DND-41 (cell line): ENCODE measurements around the gene PLD6.

Source experiments
- ATAC-seq: fragments of 200-7000 bp; cut with Tn5 transposase; 3 replicates; pipeline ENCODE4 v1.9.1; 2021; ENCODE audit warnings: low read depth; ENCODE audit not compliant: insufficient read depth
- DNase-seq: peaks from one replicate; pipeline ENCODE4 v3.0.0-alpha.2; 2020
- H2AFZ ChIP-seq: 2 replicates; pipeline ENCODE4 v1.6.0; 2012; ENCODE audit warnings: low read depth, low read length
- H3K27ac ChIP-seq: 2 replicates; pipeline ENCODE4 v1.5.1; 2012; ENCODE audit warnings: low read length, inconsistent platforms
- H3K27me3 ChIP-seq: fragments of 200-600 bp; sonication (generic); 2 replicates; pipeline ENCODE4 v1.6.0; 2012; ENCODE audit warnings: low read length, mild to moderate bottlenecking, inconsistent platforms; ENCODE audit not compliant: insufficient read depth, poor library complexity
- H3K36me3 ChIP-seq: 2 replicates; pipeline ENCODE4 v1.5.1; 2012; ENCODE audit warnings: low read length, inconsistent platforms; ENCODE audit not compliant: insufficient read depth
- H3K4me1 ChIP-seq: 2 replicates; pipeline ENCODE4 v1.5.1; 2012; ENCODE audit warnings: mild to moderate bottlenecking, low read length; ENCODE audit not compliant: insufficient read depth
- H3K4me2 ChIP-seq: 2 replicates; pipeline ENCODE4 v1.6.0; 2012; ENCODE audit warnings: mild to moderate bottlenecking, moderate library complexity, low read length, inconsistent platforms; ENCODE audit not compliant: insufficient read depth
- H3K4me3 ChIP-seq, 2 experiments: fragments of 200-600 bp in 1 of 2; shearing (Covaris generic) in 1 of 2; 2 replicates each; pipeline ENCODE4 v1.5.1; 2012 to 2016; ENCODE audit warnings: inconsistent platforms in 2 of 2, low read length in 2 of 2, mild to moderate bottlenecking in 2 of 2, low read depth in 1 of 2, moderate library complexity in 1 of 2
- H3K79me2 ChIP-seq: 2 replicates; pipeline ENCODE4 v1.6.0; 2012; ENCODE audit warnings: low read length, inconsistent platforms; ENCODE audit not compliant: insufficient read depth
- H3K9ac ChIP-seq: 2 replicates; pipeline ENCODE4 v1.6.0; 2012; ENCODE audit warnings: low read depth, mild to moderate bottlenecking, inconsistent platforms, low read length, moderate library complexity
- H3K9me3 ChIP-seq: 2 replicates; pipeline ENCODE4 v1.5.1; 2012; ENCODE audit warnings: low read length, moderate library complexity, mild to moderate bottlenecking, inconsistent platforms; ENCODE audit not compliant: insufficient read depth, severe bottlenecking
- H4K20me1 ChIP-seq: 2 replicates; pipeline ENCODE4 v1.6.0; 2012; ENCODE audit warnings: low read length; ENCODE audit not compliant: insufficient read depth
- EZH2 ChIP-seq: IDR thresholded peaks from 3 replicates; pipeline ENCODE4 v1.6.1; 2012; ENCODE audit warnings: borderline replicate concordance, low read depth, mild to moderate bottlenecking, moderate library complexity, low read length, inconsistent platforms; ENCODE audit not compliant: severe bottlenecking
- TF ChIP-seq, protein P1 (sequence below): IDR thresholded peaks from 2 replicates; pipeline ENCODE4 v1.5.1; 2012; ENCODE audit warnings: borderline replicate concordance, low read length, moderate library complexity, mild to moderate bottlenecking; ENCODE audit not compliant: poor library complexity, severe bottlenecking; ENCODE audit errors: extremely low read depth

The PLD6 gene

DNA sequence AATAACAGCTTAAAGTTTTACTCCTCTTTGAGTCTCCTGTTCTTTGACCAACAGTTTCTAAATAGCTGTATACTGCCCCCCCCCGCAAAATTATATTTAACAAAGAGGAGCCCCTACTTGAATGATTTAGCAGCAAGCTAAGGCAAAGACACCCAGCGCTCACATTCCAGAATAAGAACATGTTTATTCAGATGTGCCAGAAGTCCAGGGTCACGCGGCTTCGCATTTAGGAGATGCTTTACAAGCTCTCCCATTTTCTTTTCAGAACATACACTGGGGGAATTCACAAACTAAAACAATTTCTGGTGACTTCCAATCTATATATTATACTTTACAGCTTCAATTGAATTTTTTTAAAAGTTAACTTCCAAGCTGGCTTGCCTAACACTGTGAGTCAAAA is 5.3 kb downstream of the PLD6 start:
- Histone ChIP-seq H3K9ac (no peak overlapping the region), H4K20me1 (peaks cover 22% of the 10 kb centered on the region; the same call in 1 of the 2 replicates), H3K27ac (no peak overlapping the region)

DNA sequence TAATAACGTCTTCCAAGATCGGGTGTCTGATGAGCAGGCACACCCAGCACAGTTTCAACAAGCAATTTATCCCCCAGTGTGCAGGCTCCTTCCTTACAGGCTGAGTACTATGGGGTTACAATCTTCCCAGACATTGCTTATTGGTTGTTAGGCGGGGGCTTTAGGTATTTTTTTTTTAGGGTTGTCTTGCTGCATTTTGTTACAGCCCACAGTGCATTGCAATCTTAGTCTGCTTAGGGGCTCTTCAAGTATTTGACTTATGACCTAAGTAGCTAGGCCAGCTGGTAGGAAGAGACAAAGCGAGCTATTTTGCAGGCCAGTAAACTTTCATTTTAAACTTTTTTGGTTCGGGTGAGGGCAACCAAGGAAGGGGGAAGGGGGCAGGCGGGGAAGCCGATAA is 5.8 kb downstream of the PLD6 start:
- Histone ChIP-seq H3K27ac (no peak overlapping the region), H3K4me1 (peaks cover 15% of the 10 kb centered on the region), H2AFZ (no peak overlapping the region), H3K9ac (no peak overlapping the region), H4K20me1 (peaks cover 22% of the 10 kb centered on the region; the same call in 1 of the 2 replicates), H3K27me3 (no peaks in the 10 kb centered on the region), H3K4me2 (no peak overlapping the region), H3K79me2 (peaks cover 8% of the 10 kb centered on the region; the same call in 1 of the 2 replicates), H3K4me3 (no peak overlapping the region), H3K36me3 (peaks cover 9% of the 10 kb centered on the region), H3K9me3 (no peaks in the 10 kb centered on the region)
- no peak for DNase-seq
- TF ChIP-seq, protein P1, sequence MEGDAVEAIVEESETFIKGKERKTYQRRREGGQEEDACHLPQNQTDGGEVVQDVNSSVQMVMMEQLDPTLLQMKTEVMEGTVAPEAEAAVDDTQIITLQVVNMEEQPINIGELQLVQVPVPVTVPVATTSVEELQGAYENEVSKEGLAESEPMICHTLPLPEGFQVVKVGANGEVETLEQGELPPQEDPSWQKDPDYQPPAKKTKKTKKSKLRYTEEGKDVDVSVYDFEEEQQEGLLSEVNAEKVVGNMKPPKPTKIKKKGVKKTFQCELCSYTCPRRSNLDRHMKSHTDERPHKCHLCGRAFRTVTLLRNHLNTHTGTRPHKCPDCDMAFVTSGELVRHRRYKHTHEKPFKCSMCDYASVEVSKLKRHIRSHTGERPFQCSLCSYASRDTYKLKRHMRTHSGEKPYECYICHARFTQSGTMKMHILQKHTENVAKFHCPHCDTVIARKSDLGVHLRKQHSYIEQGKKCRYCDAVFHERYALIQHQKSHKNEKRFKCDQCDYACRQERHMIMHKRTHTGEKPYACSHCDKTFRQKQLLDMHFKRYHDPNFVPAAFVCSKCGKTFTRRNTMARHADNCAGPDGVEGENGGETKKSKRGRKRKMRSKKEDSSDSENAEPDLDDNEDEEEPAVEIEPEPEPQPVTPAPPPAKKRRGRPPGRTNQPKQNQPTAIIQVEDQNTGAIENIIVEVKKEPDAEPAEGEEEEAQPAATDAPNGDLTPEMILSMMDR: no peak
- TF ChIP-seq EZH2: no peak
- no peak for ATAC-seq

More for the DNA sequence above, 5.3 kb downstream of the PLD6 start:
- peaks cover 8% of the 10 kb centered on the region; the same call in 1 of the 2 replicates for H3K79me2 ChIP-seq
- H3K27me3 ChIP-seq: no peaks in the 10 kb centered on the region
- TF ChIP-seq EZH2: no peak
- TF ChIP-seq, protein P1: no peak
- no peak overlapping the region for H3K4me2 ChIP-seq
- ATAC-seq (no peak), DNase-seq (no peak)
- no peak overlapping the region for H3K4me3 ChIP-seq
- no peaks in the 10 kb centered on the region for H3K9me3 ChIP-seq
- no peak overlapping the region for H2AFZ ChIP-seq
- peaks cover 9% of the 10 kb centered on the region for H3K36me3 ChIP-seq
- peaks cover 21% of the 10 kb centered on the region for H3K4me1 ChIP-seq

DNA sequence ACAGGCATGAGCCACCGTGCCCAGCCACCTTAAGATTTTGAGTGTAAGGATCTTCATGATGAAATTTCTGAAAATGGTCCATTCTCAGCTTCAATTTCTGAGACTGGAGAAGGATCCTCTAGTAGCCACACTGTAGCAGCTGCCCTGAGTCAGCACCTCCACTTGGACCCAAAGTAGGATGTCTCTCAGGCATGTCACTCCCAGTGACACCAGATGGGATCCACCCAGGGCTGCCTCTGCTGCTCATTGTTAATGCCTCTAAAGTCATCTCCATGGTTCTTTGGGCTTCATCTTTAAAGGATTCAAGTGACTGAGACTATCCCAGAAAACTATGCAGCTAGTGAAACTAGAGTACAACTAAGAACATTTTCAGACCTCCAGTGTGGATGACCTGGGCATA is 7.9 kb downstream of the PLD6 start:
- H3K9ac ChIP-seq: no peak overlapping the region

More for the DNA sequence above, 7.9 kb downstream of the PLD6 start:
- H4K20me1 ChIP-seq: peaks cover 2% of the 10 kb centered on the region; the same call in 1 of the 2 replicates
- no peak for DNase-seq
- H3K36me3 ChIP-seq: peaks cover 9% of the 10 kb centered on the region; the same call in 1 of the 2 replicates
- no peak overlapping the region for H3K4me3 ChIP-seq
- no peak overlapping the region for H3K27ac ChIP-seq
- H3K4me2 ChIP-seq: no peak overlapping the region
- H3K9me3 ChIP-seq: no peaks in the 10 kb centered on the region
- no peaks in the 10 kb centered on the region for H3K27me3 ChIP-seq
- H3K79me2 ChIP-seq: no peaks in the 10 kb centered on the region
- H2AFZ ChIP-seq: no peak overlapping the region
- H3K4me1 ChIP-seq: no peaks in the 10 kb centered on the region
- TF ChIP-seq, protein P1: no peak
- TF ChIP-seq EZH2: no peak
- ATAC-seq: no peak
